ENCODE data around the gene SLITRK5. TPM values are rescaled to one million over a fixed set of nuclear protein-coding genes. Genes with fewer than 3 reads are reported as not detected.

SLITRK5 gene
- total RNA-seq, 2 experiments from 2014 or later = not detected

- intact Hi-C loops (cut with micrococcal nuclease) = no loop called here
- H3K9me3 Mint-ChIP-seq = no peaks in the 10 kb centered on the region
- TF ChIP-seq CTCF (IDR thresholded peaks at IDR 0.05) = no peak
- DNase-seq (no peak), ATAC-seq (no peak)
- ChIA-PET CTCF (no interaction called here), POLR2A (no interaction called here)
- peaks cover 18% of the 10 kb centered on the region for H3K27me3 Mint-ChIP-seq
- no peak overlapping the region for H3K27ac Mint-ChIP-seq
- H3K36me3 Mint-ChIP-seq (ENCODE audit: low read depth) = no peaks in the 10 kb centered on the region
- peaks cover 4% of the 10 kb centered on the region for H3K4me1 Mint-ChIP-seq (ENCODE audit: low read depth)
- H3K4me3 Mint-ChIP-seq = no peak overlapping the region
These were observed 3.5 kb upstream of the SLITRK5 start for GRCh38 chr13:87667686-87668085.

DNA sequence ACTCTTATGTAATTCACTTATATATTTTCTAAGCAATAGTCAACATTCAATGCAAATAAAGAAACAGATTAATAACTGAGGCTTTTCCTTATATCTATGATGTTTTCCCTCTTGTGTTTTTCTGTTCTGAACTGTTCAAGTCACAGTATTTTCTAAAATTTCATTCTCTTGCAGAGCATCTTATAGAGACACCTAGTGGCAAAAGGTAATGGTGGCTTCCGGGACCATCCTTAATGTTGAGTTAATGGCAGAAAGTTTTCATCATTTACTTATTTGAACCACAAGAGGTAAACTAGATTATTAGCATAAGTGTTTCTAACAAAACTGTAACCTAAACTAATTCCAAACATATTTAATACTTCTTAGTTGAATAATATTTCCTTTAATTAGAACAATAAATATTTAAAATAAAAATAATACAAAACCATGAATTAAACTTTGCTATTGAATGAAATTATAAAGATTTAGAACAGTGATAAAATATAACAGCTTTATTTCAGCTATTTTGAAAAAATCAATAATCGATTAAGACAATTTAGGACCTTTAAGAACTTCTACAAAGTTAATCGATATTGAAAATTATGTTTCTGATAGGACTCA lies 1.7 kb upstream of the SLITRK5 start:
- Mint-ChIP-seq H3K9me3 (no peaks in the 10 kb centered on the region), H3K36me3 (ENCODE audit: low read depth) (peaks cover 3% of the 10 kb centered on the region), H3K27ac (no peak overlapping the region), H3K4me3 (no peak overlapping the region), H3K4me1 (ENCODE audit: low read depth) (peaks cover 10% of the 10 kb centered on the region), H3K27me3 (peaks cover 33% of the 10 kb centered on the region)
- ChIA-PET POLR2A (no interaction called here), CTCF (no interaction called here)
- DNase-seq (peak; percentile 19), ATAC-seq (no peak)
- TF ChIP-seq CTCF (IDR thresholded peaks at IDR 0.05) = peak; percentile 54
- intact Hi-C loops (cut with micrococcal nuclease) = no loop called here

DNA sequence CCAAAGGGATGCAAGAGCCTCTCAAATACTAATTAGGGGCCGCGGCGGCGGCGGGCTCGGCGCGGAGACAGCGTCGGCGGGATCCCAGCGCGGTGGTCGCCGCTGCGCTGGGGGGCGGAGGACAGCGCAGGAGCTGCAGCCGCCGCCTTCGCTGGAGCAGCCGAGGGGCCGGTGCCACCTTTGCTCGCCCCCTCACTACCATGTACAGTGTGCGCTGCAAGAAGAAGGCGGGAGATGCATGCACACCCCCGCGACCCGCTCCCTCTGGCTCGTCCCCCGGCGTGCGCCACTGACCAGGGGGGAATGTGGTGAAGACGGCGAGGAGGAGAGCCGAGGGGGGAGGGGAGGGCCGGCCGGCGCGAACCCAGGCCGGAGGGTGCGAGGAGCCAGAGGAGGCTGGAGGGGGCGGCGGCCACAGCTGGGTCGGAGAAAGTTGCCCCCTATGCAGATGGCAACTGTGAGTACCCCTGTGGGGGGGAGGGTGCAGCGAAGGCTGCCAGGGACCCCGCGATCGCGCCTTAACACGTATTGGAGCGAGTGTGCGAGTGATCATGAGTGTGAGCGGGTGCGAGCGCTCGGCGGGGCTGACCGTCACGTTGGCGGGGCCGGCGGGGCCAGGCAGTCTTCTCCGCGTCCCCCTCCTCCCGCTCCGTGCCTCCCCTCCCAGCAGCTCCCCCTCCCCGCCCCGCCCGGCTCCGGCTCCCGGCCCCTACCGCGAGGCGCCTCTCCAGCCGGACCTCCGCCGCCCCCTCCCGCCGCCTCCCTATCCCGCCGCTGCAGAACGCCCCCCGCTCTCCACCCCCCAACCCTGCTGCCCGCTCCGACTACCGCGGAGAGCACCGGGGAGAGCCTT lies 808 bp downstream of the SLITRK5 start:
- ChIA-PET POLR2A (no interaction called here), CTCF (no interaction called here)
- DNase-seq = no peak
- H3K27ac Mint-ChIP-seq = no peak overlapping the region
- peaks cover 5% of the 10 kb centered on the region for H3K36me3 Mint-ChIP-seq (ENCODE audit: low read depth)
- no peak for ATAC-seq
- peak overlapping the region; percentile 50 for H3K4me3 Mint-ChIP-seq
- H3K4me1 Mint-ChIP-seq (ENCODE audit: low read depth) = peaks cover 15% of the 10 kb centered on the region
- H3K27me3 Mint-ChIP-seq = peaks cover 55% of the 10 kb centered on the region
- no peaks in the 10 kb centered on the region for H3K9me3 Mint-ChIP-seq
- intact Hi-C loops (cut with micrococcal nuclease) = no loop called here
- TF ChIP-seq CTCF (IDR thresholded peaks at IDR 0.05) = no peak

GRCh38 chr13:87674247-87674738 lies 3.1 kb downstream of the SLITRK5 start:
- ATAC-seq = no peak
- no peak overlapping the region for H3K4me3 Mint-ChIP-seq

More at GRCh38 chr13:87674247-87674738, 3.1 kb downstream of the SLITRK5 start:
- intact Hi-C loops (cut with micrococcal nuclease) = no loop called here
- peaks cover 6% of the 10 kb centered on the region for H3K36me3 Mint-ChIP-seq (ENCODE audit: low read depth)
- H3K27ac Mint-ChIP-seq = no peak overlapping the region
- no peaks in the 10 kb centered on the region for H3K9me3 Mint-ChIP-seq
- TF ChIP-seq CTCF (IDR thresholded peaks at IDR 0.05) = no peak
- H3K4me1 Mint-ChIP-seq (ENCODE audit: low read depth) = peaks cover 26% of the 10 kb centered on the region
- no peak for DNase-seq
- H3K27me3 Mint-ChIP-seq = peaks cover 70% of the 10 kb centered on the region
- ChIA-PET CTCF (no interaction called here), POLR2A (no interaction called here)

Data from activated CD8-positive, alpha-beta T cell treated with anti-CD3 and anti-CD28 coated beads for 36 hours (primary cell).